Suprapubic skin (tissue), 4 donors: ENCODE measurements around the gene TMEM145.

Experiments
- EP300 ChIP-seq: sonication (generic); formaldehyde crosslinking; IDR thresholded peaks from one replicate; pipeline ENCODE4 v1.6.1; 2017; ENCODE audit warnings: antibody characterized with exemption
- POLR2AphosphoS5 ChIP-seq, 3 donors: sonication (generic); formaldehyde crosslinking; IDR thresholded peaks; one replicate each; pipeline ENCODE4 v1.6.1; 2017; ENCODE audit warnings: antibody characterized with exemption in 3 of 3

DNA sequence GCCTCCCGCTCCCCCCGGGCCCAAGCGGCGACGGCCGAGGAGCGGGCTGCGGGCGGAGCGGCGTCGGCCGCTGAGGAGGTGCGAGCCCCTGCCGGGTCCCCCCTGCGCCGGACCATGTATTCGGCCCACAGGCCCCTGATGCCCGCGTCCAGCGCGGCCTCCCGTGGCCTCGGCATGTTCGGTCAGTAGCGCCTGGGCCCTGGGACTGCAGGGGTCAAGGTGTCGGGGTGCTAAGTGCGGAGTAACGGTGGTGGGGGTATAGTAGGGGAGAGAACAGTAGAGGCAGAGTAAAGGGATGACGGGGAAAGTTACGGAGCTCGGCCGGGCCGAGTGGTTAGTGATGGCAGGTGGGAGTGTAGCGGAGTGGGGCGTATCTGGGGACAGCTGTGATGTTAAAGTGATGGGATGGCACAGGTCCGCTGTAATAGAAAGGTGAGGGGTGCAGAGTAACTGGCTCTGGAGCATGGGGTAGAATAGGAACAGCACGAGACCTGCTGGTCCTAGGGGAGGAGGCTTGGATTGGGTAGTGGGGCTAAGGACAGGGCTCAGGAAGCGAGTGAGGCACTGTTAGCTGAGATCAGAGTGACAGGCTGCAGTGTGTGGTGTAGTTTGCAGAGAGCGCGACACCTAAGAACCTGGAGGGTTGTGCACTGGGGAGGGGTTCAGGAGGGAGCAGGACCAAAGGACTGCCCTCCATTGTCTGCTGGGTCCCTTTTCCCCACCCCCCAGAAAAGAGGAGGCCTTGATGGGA lies 28.3 kb upstream of the TMEM145 start:
- TF ChIP-seq EP300, result no peak
- TF ChIP-seq POLR2AphosphoS5 (IDR thresholded peaks at IDR 0.05), result no peak
